ENCODE data around the gene NAAA.
"Not testable (repeated sequence)": the region's sequence is repeated elsewhere in the genome, so short reads cannot be mapped to it uniquely, and the experiment has no call there.

Gene NAAA

DNA sequence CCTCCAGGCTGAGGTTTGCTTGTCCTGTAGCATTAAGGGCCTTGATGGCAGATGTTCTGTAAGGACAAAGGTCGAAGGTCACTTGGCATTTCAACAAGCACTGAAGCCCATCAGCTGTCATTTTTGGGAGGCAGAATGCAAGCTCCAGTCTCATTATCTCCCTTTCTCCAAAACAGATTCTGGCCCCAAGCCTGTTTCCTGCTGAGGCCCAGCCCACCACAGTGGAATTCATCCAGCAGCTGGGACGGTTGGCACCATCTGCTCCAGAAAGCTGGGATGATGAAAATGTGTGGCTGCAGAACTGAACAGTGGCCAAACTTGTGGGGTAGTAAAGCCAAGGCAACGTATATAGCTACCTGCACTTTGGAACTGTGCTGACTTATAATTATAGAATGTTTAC is 20.9 kb downstream of the NAAA start:
- DNase-seq (ENCODE audit: low read depth) = no peak

DNA sequence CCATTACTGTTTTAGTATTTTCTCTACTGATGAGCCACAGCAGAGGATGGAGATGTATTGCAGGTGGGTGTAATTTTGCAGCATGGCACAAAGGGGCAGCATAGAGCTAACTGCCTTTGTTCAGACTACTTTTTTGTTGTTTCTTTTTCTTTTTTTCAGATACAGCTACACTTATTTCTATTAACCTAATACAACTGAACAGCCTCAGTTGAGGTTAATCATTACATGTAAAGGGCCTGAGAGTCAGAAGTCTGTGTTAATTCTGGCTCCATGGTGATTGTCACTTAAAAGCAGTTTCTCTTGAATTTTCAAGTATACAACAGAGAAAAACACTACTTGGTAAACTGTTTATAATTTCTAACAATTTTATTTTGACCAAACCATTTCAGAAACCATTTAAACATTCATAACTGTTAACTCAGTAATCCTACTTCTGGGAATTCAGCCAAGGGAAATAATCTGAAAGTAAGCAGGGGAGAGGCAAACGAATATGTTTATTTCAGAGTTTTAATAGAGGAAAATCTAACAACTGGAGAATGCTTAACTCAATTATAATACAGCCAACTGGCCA is 24.6 kb downstream of the NAAA start:
- DNase-seq (ENCODE audit: low read depth) = no peak

DNA sequence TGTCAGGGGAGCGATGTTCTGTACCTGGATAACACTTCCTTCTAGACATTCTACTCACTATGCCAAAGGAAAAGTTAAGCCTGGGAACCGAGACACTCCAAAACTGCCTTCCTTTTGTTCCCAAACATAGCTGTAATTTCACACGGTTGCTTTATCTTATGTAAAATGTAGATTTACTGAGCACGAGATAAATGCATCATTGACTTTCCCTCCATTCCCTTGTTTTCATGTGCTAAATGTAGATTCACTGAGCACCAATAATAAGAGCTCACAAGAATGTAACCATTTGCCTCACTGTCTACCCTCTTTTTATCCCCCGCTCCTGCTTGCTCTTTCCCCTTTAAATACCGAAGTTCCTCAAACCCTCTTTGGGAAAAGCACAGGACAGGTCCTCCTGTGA is 27.8 kb downstream of the NAAA start:
- DNase-seq (ENCODE audit: low read depth) = no peak

DNA sequence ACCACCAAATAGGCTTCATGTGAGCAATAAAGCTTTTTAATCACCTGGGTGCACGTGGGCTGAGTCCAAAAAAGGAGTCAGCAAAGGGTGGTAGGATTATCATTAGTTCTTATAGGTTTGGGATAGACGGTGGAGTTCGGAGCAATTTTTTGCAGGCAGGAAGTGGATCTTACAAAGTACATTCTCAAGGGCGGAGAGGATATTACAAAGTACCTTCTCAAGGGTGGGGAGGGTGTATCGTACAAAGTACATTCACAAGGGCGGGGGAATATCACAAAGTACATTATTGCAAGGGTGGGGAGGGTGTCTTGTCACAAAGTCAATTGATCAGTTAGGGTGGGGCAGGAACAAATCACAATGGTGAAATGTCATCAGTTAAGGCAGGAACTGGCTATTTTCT is 30.0 kb downstream of the NAAA start:
- not testable (repeated sequence) for DNase-seq (ENCODE audit: low read depth)

DNA sequence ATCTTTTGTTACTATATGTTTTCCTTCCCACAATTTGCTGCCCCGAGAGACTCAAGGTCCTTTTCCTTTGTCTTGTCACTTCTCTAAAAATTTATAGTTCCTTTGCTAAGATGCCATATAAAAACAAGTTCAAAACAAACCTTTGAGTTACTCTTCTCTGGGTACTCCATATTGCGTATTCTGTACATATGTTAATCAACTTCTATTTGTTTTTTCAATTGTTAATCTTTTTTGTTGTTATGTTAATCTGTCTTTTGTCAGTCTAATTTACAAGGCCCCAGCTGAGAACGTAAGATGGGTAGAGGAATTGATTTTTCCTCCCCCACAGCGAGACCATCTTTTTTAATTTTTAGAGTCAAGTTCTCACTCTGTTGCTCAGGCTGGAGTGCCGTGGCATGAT is 31.4 kb downstream of the NAAA start:
- no peak for DNase-seq (ENCODE audit: low read depth)

DNA sequence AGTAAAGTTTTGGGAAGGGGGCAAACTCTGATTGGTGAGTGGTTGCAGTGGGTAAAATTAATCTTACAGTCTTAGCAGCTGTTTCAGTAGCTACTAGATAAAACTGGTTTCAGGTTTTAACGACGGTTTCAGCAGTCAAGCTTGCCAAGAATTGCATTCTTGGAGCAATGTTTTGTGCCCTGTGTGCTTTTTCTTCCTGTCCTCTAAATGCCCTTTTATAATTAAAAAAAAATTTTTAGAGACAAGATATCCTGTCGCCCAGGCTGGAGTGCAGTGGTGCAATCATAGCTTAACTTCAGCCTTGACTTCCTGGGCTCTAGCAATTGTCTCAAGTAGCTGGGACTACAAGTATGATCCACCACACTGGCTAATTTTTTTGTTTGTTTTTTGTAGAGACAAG is 32.3 kb downstream of the NAAA start:
- no peak for DNase-seq (ENCODE audit: low read depth)

DNA sequence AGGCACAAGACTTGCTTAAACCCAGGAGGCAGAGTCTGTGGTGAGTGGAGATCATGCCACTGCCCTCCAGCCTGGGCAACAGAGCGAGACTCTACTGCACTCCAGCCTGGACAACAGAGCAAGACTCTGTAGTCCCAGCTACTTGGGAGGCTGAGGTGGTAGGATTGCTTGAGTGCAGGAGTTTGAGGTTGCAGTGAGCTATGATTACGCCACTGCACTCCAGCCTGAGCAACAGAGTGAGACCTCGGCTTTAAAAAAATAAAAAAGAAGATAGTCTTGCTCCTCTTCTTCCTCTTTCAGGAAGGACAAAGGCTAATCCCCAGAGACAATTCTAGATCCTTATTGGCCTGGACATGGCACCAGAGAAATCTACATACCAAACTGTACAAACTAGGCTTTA is 32.8 kb downstream of the NAAA start:
- no peak for DNase-seq (ENCODE audit: low read depth)

DNA sequence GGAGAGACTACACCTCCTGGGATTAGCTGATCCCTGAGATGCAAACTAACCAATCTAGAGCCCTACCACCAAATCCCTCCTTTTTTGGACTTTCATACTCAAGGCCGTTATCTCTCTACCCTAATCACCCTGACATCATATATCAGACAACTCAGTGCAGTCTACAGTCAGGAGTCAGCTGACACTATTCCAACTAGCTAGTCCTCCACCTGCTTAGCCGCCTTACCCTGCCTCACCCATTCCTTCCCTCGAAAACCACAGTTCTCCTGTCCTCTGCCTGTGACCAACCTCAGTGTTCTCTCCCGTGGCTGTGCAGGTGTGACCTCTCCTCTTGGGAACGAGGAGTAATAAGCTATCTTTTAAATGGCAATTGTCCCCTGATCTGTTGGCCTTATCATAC is 36.7 kb downstream of the NAAA start:
- DNase-seq (ENCODE audit: low read depth) = no peak

DNA sequence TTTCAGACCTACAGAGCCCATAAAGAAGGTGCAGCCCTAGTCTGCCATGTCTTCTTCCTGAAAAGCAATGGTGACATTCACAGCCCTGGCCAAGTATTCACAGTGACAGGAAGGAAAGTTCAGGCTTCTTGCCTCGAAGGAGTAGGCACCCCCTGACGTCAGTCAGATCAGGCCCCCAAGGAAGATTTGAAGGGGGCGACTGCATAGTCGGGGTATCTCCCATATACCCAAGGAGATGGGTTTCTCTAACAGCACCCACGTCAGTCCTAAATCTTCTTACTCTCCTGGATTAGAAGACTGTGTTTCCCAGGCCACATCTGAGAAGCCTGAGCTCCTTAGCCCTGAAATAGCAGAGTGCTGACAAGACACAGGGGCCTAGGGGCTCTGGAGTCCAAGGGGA is 38.5 kb downstream of the NAAA start, which contains the start of gene PPEF2:
TSS of gene PPEF2 (minus strand) at position 101 of the 400 bp plus-strand sequence. CDS start 6,127 bp downstream, outside the sequence.
- DNase-seq (ENCODE audit: low read depth) = no peak

DNA sequence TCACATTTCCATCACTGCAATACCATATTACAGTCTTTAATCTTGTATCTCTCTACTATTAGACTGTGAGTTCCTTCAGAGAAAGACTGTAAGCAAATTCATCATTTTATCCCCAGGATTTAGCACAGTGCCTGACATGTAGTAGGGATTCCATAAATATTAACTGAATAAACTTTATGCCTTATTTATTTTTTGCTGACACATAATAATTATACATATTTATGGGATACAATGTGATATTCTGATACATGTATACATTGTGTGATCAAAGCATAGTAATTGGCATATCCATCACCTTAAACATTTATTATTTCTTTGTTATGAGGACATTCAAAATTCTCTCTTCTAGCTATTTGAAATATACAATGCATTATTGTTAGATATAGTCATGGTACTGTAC is 42.3 kb downstream of the NAAA start:
- no peak for DNase-seq (ENCODE audit: low read depth)

DNA sequence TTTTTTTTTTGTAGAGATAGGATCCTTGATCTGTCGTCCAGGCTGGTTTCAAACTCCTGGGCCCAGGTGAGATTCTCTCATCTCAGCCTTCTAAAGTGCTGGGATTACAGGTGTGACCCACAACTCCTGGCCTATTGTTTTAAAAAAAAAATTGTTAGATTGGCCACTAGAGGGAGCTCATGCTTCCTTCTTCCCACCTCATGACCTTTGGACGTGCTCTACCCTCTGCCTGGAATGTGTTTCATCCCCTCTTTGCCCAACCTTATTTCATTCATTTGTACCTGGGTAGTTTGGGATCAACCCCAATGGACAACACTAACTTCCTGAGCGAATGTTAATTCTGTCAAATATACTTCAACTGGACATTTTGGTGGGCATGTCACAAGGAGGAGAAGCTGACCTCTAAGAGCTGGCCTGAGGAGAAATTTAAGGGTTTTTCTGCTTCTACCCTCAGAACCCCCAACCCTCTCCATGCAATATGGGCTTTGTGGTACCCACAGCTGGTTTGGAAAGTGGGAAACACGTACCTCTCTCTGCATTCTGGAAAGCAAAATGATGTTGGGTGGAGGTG is 45.0 kb downstream of the NAAA start:
- no peak for DNase-seq (ENCODE audit: low read depth)

DNA sequence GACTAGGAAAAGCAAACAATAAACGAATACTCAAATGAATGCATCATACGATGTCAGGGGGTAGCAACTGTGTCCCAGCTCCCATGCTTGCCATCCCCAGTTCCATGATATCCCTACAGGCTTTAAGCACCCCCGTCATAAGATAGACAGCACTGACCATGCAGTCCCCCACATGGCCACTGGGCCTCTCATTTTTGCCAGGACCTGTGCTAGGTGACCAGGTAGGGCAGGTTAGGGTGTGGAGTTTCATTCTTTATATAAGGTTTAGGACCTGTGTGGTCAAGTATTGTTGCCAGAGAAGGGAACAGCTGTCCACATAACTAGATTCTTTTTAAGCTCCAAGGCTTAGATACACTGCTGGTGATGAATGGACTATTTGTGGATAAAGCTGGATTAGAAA is 48.3 kb downstream of the NAAA start:
- no peak for DNase-seq (ENCODE audit: low read depth)

DNA sequence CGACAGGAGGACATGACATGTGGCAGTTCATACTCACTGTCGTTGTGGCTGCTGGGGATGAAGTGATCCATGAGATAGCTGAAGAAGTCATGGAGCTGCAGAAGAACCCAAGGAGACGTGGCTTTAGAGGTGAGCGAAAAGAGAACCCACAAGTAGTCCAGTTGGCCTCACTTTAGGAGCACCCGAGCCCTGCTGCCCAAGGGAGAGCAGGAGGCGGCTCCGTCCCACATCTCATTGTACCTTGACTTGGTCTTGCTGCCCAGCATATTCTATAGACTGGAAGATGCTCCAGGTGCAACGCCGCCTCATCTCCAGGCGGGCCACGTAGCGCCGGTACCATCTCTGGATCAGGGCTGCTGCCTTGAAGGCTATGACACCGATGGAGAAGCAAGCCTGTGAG is 49.2 kb downstream of the NAAA start:
- DNase-seq (ENCODE audit: low read depth) = no peak

DNA sequence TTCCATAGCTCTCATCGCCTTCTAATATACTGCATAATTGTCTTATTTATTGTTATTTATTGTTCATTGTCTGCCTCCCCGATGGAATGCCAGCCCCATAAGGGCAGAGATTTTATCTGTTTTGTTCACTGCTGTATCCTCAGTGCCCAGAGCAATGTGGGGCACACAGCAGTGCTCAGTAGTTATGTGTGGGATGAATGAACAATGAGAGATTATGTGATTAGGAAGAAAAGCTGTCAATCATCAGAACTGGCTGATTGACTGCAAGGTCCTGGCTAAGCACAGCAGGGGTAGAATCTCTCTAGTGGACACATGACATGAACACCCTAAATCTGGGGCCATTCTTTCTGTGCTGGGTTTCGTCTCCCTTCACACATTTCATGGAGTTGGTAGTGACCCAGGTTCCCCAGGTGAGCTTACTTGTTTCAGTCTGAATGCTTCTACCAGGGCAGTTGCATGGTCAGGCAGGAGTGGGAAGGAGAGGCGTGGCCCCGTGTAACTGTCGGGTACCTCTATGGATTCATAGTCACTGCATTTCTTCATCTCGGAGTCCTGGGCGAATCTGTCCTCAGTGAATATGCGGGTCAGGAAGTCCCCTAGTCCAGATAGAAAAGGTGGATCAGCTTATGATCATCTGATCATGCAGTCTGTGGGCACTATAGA is 51.1 kb downstream of the NAAA start:
- no peak for DNase-seq (ENCODE audit: low read depth)

DNA sequence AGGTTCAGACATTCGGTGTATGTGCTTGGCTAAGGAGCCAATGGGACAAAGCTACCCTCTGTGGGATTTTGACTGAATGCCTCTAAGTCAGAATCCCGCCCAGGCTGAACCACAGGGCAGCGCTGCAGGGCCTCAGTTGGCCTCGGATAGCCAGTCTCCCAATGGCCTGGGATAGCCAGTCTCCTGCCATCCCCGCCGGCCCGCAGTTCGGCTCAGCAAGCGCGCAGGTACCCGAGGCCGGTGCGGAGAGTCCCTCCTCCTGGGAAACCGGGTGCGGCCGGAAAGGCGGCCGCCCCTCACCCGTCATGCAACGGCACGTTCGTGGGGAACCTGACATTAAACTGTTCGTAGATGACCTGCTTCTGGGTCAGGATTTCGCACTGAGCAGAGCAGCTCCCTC is 54.7 kb downstream of the NAAA start:
- DNase-seq (ENCODE audit: low read depth) = no peak

DNA sequence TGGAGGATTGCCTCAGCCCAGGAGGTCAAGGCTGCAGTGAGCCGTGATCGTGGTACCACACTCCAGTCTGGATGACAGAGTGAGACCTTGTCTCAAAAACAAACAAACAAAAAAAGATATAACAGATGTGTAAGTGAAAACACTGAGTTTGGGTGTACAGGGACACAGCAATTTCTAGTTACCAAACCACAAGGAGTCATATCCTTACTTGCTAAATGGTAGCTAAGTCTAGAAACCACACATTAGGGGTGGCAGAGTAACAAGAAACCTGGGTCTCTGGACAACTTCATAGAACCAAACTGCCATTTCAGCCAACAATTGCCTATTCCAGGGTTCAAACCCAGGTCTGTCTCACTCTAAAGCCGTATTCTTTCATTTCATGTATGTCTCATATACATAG is 59.3 kb downstream of the NAAA start:
- DNase-seq (ENCODE audit: low read depth) = no peak

DNA sequence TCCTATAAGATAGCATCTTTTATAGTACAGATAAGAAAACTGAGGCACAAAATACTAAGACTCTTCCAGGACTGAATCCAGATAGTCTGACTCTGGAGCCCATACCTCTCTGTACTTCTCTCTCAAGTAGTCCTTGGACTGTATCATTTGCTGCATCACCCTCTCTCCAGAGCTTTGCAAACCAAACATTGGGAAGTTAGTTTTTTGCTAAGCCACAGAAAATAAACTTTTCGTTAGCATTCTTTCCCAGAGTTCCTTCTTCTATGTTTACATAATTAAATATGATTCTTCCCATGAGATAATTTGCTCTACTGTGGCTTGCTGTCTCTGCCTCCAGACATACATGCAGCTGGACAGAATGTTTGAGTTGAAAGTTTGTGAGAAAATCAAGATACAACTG is 60.5 kb downstream of the NAAA start:
- DNase-seq (ENCODE audit: low read depth) = no peak

DNA sequence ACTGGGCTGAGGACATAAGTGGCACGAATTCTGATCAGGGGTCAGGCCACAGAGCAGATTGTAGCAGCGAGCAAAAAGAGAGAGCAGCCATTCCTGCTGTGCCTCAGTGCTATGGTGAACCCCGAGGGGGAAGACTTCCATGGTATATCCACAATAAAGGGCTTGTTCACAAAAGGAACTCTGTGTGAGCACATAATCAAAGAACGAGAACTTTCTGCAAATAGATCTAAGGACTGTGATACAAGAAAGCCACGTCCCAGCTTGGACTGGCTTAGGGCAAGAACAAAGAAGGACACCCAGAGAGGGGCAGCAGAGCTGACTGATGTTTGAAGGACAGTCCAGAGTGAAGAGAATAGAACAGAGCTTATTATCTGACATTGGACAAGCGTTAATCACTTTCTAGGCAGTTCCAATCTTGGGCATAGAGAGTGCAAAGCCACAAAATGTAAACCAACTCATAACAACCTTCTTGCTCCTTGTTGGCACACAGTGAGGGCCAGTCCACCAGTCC is 62.5 kb downstream of the NAAA start:
- DNase-seq (ENCODE audit: low read depth) = no peak

DNA sequence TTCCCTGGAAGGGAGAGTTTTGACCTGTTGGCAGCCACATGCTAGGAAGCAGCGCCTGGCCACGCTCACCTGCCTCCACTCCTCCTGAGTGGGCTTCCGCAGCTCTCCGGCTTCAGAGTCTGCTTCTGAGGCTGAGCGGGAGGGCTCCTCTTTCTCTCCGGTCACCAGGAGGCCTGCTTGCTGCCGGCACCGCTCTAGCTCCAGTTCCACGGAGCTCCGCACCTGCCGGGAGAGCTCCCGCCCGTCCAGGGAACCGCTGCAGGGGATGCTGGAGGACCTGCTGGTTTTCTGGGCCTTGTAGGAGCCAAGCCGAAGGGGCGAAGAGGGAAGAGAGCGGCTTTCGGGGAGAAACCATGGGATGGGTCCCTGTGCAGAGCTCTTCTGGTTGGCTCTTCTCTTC is 64.6 kb downstream of the NAAA start:
- DNase-seq (ENCODE audit: low read depth) = no peak

DNA sequence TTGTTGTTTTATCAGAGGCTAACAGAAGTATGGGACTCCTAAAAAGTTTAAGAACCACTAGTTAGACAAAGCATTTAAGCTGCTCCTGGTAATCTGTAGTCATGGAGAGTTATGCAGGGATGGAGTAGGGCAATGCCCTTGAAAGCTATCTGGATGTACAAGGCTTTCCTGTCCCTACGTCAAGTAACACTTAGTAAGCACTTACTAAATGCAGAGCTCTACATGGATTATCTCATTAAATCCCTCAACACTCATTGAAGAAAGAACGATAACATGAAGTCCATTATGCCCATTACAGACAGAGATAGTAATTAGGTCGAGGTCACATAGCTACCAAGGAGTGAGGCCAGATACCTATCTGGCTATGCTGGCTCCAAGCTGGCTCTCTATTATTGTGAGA is 71.7 kb downstream of the NAAA start:
- DNase-seq (ENCODE audit: low read depth) = no peak

DNA sequence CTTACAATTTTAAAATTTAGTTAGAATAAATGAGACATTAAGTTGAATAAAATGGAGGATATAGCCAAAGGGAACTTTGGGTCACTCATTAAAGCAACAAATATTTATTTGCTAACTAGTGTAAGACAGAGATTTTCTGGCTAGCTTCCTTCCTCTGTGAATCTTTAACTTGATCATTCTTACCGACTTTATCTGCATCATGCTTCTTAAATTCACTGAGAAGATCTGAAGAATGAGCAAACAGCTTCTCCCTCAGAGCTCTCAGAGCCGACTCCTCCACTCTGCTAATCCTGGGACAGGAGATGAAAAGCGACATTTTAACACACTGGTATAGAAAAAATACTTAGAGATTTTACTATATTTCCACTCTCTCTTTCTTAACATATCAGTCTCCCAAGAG is 73.7 kb downstream of the NAAA start:
- no peak for DNase-seq (ENCODE audit: low read depth)

Data from stimulated activated CD8-positive, alpha-beta memory T cell treated with anti-CD3 and anti-CD28 coated beads, Interleukin-4, amount 100 ng/mL, for 24 hours (primary cell).